Fibroblast of lung (primary cell): ENCODE measurements around the gene ASAP3.

Experiments
- CTCF ChIP-seq, 2 donors: IDR thresholded peaks in 1 of 2; conservative IDR thresholded peaks in 1 of 2; 1 replicate in 1 of 2; 2 replicates in 1 of 2; pipeline ENCODE4 v1.5.1; 2011 to 2012; ENCODE audit warnings: low read length in 2 of 2, control low read depth in 1 of 2, inconsistent platforms in 1 of 2, low read depth in 1 of 2, mild to moderate bottlenecking in 1 of 2
- EZH2 ChIP-seq: IDR thresholded peaks from 2 replicates; pipeline ENCODE4 v1.5.1; 2012; ENCODE audit warnings: low read length, control low read depth, mild to moderate bottlenecking; ENCODE audit errors: missing control alignments

DNA sequence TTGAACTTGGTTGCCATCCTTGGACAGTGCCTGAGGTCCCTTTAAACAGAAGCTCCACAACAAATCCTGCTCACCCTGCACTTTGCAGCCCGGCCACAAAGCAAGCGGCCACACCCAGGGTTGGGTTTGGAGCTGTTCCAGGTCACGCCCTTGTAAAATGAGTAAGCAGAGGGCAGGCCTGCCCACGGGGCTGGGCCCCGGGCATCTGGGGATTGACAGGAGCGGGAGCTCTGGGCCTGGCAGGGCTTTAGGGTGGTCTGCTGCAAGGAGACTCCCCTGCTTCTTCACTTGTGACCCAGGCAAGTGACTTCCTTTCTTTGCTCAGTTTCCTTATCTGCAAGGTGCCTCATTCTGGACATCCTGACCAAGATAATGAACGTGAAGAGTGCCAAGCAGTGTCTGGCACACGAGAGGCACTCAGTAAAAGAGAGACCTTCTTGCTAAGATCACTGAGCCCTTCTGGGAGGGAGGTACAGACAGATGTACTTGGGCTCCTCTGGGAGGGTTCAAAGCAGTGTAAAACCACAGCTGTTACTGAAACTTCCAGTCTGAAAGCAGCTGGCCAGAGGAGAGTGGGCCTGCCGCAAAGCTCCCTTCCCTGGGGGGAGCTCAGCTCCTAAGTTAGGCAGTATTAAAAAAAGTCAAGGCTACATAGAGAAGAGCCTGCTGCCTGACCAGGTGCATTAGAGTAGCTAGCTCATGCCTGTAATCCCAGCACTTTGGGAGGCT lies 44.4 kb upstream of the ASAP3 start:
- TF ChIP-seq EZH2, result no peak
- no peak for TF ChIP-seq CTCF (conservative IDR thresholded peaks at IDR 0.05 in 1 of 2, IDR thresholded peaks at IDR 0.05 in 1 of 2; ENCODE audit: low read depth in 1 of 2, low read length in 2 of 2)
